ENCODE data around the gene HOXB9. TPM values are rescaled to one million over a fixed set of nuclear protein-coding genes. Genes with fewer than 3 reads are reported as not detected.

HOXB9 gene
- total and polyA plus RNA-seq, 2 of the 13 experiments (the other 11 are each of a cell fraction or from before 2014, with no cell fraction given): not detected

GRCh38 chr17:48624544-48625494 is 1.3 kb downstream of the HOXB9 start:
- Histone ChIP-seq H3K27ac (ENCODE audit: extremely low read length, insufficient read depth, low read length) (no peak overlapping the region), H3K9me3 (ENCODE audit: low read length) (no peaks in the 10 kb centered on the region), H4K20me1 (ENCODE audit: insufficient read depth, low read length) (0 out of 2 replicates have a peak, but pooled peaks cover 2% of the 10 kb centered on the region), H3K4me2 (ENCODE audit: low read depth, low read length) (no peak overlapping the region), H3K36me3 (replicated peaks in 1 of 2; ENCODE audit: control insufficient read depth in 1 of 2, insufficient read depth in 2 of 2, low read length in 2 of 2) (no peaks in the 10 kb centered on the region), H3K4me3 (replicated peaks in 1 of 3; ENCODE audit: insufficient read depth in 1 of 3, low read depth in 2 of 3, low read length in 3 of 3) (no peak overlapping the region), H3K27me3 (ENCODE audit: control insufficient read depth in 1 of 2, insufficient read depth in 2 of 2, low read length in 2 of 2) (peaks cover 42 to 97% of the 10 kb centered on the region in 2 experiments), H3K79me2 (ENCODE audit: insufficient read depth, low read length) (no peaks in the 10 kb centered on the region), H3K9ac (ENCODE audit: insufficient read depth, low read depth, low read length) (no peak overlapping the region), H2AFZ (ENCODE audit: low read length) (no peak overlapping the region), H3K4me1 (ENCODE audit: insufficient read depth, low read length) (no peaks in the 10 kb centered on the region)
- ATAC-seq: peak; percentile 47
- ChIA-PET CTCF (ENCODE audit: low intra/inter-chr PET ratio, low total read pairs) (no interaction called here), POLR2A (no interaction called here)
- no peak for TF ChIP-seq MAF1 (CRISPR knock-in tag; IDR thresholded peaks at IDR 0.05; ENCODE audit: borderline replicate concordance)
- peak; percentile 52; the same call in 1 of the 2 replicates for TF ChIP-seq EZH2 (conservative IDR thresholded peaks at IDR 0.05; ENCODE audit: low read depth, low read length)
- 28% methylated on average over 43 of the region's 66 CpGs for WGBS (ENCODE audit: low lambda C conversion rate)
- in situ Hi-C loops (cut with HindIII; ENCODE audit: extremely low pct_ligation_motif_present, low pct_unique_long_range_greater_than_20kb): no loop called here
- no TSS peak for BruUV-seq (replicated peaks)
- intact Hi-C loops (cut with micrococcal nuclease; ENCODE audit: unreplicated experiment): no loop called here
- no peak for FAIRE-seq
- DNase-seq (ENCODE audit: low spot score): no peak

- ATAC-seq (no peak), FAIRE-seq (no peak), DNase-seq (ENCODE audit: low spot score) (no peak)
- Histone ChIP-seq H3K36me3 (replicated peaks in 1 of 2; ENCODE audit: control insufficient read depth in 1 of 2, insufficient read depth in 2 of 2, low read length in 2 of 2) (no peaks in the 10 kb centered on the region), H4K20me1 (ENCODE audit: insufficient read depth, low read length) (0 out of 2 replicates have a peak, but pooled peaks cover 2% of the 10 kb centered on the region), H3K4me3 (replicated peaks in 1 of 3; ENCODE audit: insufficient read depth in 1 of 3, low read depth in 2 of 3, low read length in 3 of 3) (no peak overlapping the region), H3K4me1 (ENCODE audit: insufficient read depth, low read length) (no peaks in the 10 kb centered on the region), H3K27ac (ENCODE audit: extremely low read length, insufficient read depth, low read length) (no peak overlapping the region), H3K27me3 (ENCODE audit: control insufficient read depth in 1 of 2, insufficient read depth in 2 of 2, low read length in 2 of 2) (peaks cover 43 to 99% of the 10 kb centered on the region in 2 experiments), H3K4me2 (ENCODE audit: low read depth, low read length) (no peak overlapping the region), H2AFZ (ENCODE audit: low read length) (no peak overlapping the region), H3K9ac (ENCODE audit: insufficient read depth, low read depth, low read length) (no peak overlapping the region), H3K9me3 (ENCODE audit: low read length) (no peaks in the 10 kb centered on the region), H3K79me2 (ENCODE audit: insufficient read depth, low read length) (no peaks in the 10 kb centered on the region)
- intact Hi-C loops (cut with micrococcal nuclease; ENCODE audit: unreplicated experiment) (no loop called here), in situ Hi-C loops (cut with HindIII; ENCODE audit: extremely low pct_ligation_motif_present, low pct_unique_long_range_greater_than_20kb) (no loop called here)
- ChIA-PET CTCF (ENCODE audit: low intra/inter-chr PET ratio, low total read pairs) (no interaction called here), POLR2A (no interaction called here)
- no TSS peak for BruUV-seq (replicated peaks)
- WGBS (ENCODE audit: low lambda C conversion rate): 0% methylated on average over 5 of the region's 5 CpGs
- TF ChIP-seq NAIF1 (CRISPR knock-in tag; IDR thresholded peaks at IDR 0.05; ENCODE audit: borderline replicate concordance) (no peak), ZC3H13 (CRISPR knock-in tag; IDR thresholded peaks at IDR 0.05) (no peak), NCOA5 (CRISPR knock-in tag; IDR thresholded peaks at IDR 0.05) (no peak), ZNF572 (CRISPR knock-in tag; IDR thresholded peaks at IDR 0.05) (no peak), TBP (CRISPR knock-in tag; IDR thresholded peaks at IDR 0.05) (no peak), ZBTB42 (CRISPR knock-in tag; IDR thresholded peaks at IDR 0.05) (no peak), HNRNPK (IDR thresholded peaks at IDR 0.05; ENCODE audit: low read depth, low read length, poor library complexity, severe bottlenecking) (no peak), THAP9 (CRISPR knock-in tag; IDR thresholded peaks at IDR 0.05; ENCODE audit: borderline replicate concordance) (no peak), ZNF496 (CRISPR knock-in tag; IDR thresholded peaks at IDR 0.05; ENCODE audit: insufficient replicate concordance) (no peak), NFKBIZ (CRISPR knock-in tag; IDR thresholded peaks at IDR 0.05) (no peak), HOXD1 (CRISPR knock-in tag; IDR thresholded peaks at IDR 0.05) (no peak), U2AF1 (optimal IDR thresholded peaks at IDR 0.05; ENCODE audit: low read depth, low read length) (no peak)
- TF ChIP-seq, protein P1, sequence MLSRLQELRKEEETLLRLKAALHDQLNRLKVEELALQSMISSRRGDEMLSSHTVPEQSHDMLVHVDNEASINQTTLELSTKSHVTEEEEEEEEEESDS (CRISPR knock-in tag; IDR thresholded peaks at IDR 0.05; ENCODE audit: borderline replicate concordance): no peak
Measured at GRCh38 chr17:48624118-48624517, 2.0 kb downstream of the HOXB9 start.

Measured in HepG2 (cell line).